ENCODE data around the gene PTPN4. TPM values are rescaled to one million over a fixed set of nuclear protein-coding genes. Genes with fewer than 3 reads are reported as not detected.
A peak's percentile ranks its signal among the peaks of the same experiment; 100 is the strongest.

The PTPN4 gene
- polyA plus RNA-seq, 1 experiment = 11.8 TPM

DNA sequence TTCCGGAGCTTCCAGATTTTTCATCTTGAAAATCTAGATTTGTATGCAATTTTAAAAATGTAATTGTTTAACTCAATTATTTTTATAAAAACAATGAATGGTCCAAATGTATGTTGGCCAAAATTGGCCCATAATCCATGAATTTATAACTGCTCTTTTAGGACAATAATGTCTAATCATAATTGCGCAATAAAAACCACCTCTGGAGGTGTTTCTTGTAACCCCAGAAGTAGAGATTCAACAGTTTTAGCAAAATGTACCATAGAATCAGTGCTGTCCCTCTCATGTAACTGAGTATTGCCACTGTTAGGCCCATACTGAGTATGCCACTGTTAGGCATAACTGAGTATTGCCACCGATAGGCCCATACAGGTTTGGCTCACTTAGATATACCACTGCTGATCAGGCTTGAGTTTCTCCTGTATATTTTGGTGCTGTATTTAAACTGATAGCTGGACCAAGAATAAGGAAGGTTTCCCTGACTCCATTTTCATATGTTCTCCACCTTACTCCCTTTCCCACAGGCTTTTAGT is 182.3 kb downstream of the PTPN4 start:
- H3K27me3 ChIP-seq (ENCODE audit: control insufficient read depth, insufficient read depth, low read length) = no peaks in the 10 kb centered on the region
- DNase-seq (ENCODE audit: low read depth) = no peak
- no peaks in the 10 kb centered on the region; the same call in 1 of the 2 replicates for H3K36me3 ChIP-seq (ENCODE audit: control insufficient read depth, insufficient read depth, low read length)
- POLR2A ChIA-PET = no interaction called here
- TF ChIP-seq, protein P1, sequence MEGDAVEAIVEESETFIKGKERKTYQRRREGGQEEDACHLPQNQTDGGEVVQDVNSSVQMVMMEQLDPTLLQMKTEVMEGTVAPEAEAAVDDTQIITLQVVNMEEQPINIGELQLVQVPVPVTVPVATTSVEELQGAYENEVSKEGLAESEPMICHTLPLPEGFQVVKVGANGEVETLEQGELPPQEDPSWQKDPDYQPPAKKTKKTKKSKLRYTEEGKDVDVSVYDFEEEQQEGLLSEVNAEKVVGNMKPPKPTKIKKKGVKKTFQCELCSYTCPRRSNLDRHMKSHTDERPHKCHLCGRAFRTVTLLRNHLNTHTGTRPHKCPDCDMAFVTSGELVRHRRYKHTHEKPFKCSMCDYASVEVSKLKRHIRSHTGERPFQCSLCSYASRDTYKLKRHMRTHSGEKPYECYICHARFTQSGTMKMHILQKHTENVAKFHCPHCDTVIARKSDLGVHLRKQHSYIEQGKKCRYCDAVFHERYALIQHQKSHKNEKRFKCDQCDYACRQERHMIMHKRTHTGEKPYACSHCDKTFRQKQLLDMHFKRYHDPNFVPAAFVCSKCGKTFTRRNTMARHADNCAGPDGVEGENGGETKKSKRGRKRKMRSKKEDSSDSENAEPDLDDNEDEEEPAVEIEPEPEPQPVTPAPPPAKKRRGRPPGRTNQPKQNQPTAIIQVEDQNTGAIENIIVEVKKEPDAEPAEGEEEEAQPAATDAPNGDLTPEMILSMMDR (IDR thresholded peaks at IDR 0.05; ENCODE audit: insufficient read depth, low read depth, low read length) = no peak
- H3K4me3 ChIP-seq (ENCODE audit: low read depth, low read length) = no peak overlapping the region
- CTCF ChIA-PET = interaction anchor here (0.7 to 1.5 kb wide), 2 partner anchors 9 to 234 kb away, joined by 4 to 5 read pairs; no protein-coding TSS in a partner anchor

DNA sequence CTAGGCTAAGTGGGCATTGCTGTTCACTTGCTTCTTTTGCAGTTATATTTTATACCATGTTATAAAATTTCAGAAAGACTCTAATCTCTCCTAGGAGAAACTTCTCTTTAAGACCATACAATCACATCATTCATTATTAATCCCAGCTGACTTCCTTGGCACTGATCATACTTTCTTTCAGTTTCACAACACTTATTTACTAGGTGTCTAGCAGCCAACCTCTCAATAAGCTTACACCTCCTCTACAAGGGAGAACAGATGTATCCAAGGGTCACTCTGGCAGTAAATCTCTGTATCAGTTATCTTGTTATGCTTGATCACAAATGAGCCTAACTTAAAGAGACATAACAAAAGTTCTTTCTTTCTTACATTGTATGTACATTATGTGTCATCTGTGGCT is 183.3 kb downstream of the PTPN4 start:
- no peak overlapping the region for H3K4me3 ChIP-seq (ENCODE audit: low read depth, low read length)
- POLR2A ChIA-PET = interaction anchor here (0.5 kb wide), 1 partner anchor 145 kb away, joined by 4 read pairs; no protein-coding TSS in a partner anchor
- DNase-seq (ENCODE audit: low read depth) = peak; percentile 8
- TF ChIP-seq, protein P1 (IDR thresholded peaks at IDR 0.05; ENCODE audit: insufficient read depth, low read depth, low read length) = no peak
- H3K36me3 ChIP-seq (ENCODE audit: control insufficient read depth, insufficient read depth, low read length) = no peaks in the 10 kb centered on the region; the same call in 1 of the 2 replicates
- CTCF ChIA-PET = interaction anchor here (0.6 kb wide), 1 partner anchor 1993 kb away, joined by 4 read pairs; no protein-coding TSS in a partner anchor
- no peaks in the 10 kb centered on the region for H3K27me3 ChIP-seq (ENCODE audit: control insufficient read depth, insufficient read depth, low read length)

DNA sequence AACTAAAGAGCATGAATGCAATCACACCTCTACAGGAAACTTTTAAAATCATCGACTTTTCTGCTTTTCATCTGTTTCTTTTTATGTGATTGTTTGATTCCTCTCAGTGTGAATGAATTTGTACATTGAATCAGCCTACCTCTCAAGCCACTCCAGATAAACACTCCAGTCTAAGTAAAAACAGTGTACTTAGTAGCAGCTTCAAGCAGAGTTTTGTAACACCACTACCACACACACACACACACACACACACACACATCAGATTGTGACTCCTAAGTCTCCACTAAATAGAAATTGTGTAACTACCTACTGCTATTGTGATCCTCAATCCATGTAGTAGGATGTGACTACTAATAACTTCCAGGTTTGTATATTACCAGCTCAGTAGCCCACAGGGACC is 187.8 kb downstream of the PTPN4 start:
- no peak for DNase-seq (ENCODE audit: low read depth)
- Histone ChIP-seq H3K27me3 (ENCODE audit: control insufficient read depth, insufficient read depth, low read length) (no peaks in the 10 kb centered on the region), H3K36me3 (ENCODE audit: control insufficient read depth, insufficient read depth, low read length) (no peaks in the 10 kb centered on the region; the same call in 1 of the 2 replicates), H3K4me3 (ENCODE audit: low read depth, low read length) (no peak overlapping the region)
- CTCF ChIA-PET = interaction anchor here (0.6 kb wide), 1 partner anchor 11 kb away, joined by 3 read pairs; no protein-coding TSS in a partner anchor
- POLR2A ChIA-PET = no interaction called here
- TF ChIP-seq, protein P1 (IDR thresholded peaks at IDR 0.05; ENCODE audit: insufficient read depth, low read depth, low read length) = no peak

DNA sequence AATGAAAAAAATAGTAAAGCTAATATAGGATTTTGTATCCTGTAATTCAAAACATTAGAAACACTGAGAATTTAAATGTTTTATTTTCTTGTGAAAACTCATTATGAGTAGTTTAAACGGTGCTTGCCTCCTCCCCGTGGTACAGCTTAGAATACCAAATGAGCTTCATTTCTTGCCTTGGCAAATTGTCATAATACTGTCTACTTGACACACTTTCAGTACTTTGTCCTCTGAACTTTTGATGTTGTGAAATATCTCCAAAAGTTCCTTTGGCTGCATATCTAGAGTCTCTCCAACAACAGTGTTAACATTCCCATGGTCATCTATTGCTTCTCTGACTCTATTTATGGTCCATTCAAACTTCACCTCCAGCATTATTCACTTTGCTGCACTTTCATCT is 191.2 kb downstream of the PTPN4 start:
- DNase-seq (ENCODE audit: low read depth) = no peak
- ChIA-PET CTCF (no interaction called here), POLR2A (no interaction called here)
- no peaks in the 10 kb centered on the region for H3K36me3 ChIP-seq (ENCODE audit: control insufficient read depth, insufficient read depth, low read length)
- no peaks in the 10 kb centered on the region for H3K27me3 ChIP-seq (ENCODE audit: control insufficient read depth, insufficient read depth, low read length)
- TF ChIP-seq, protein P1 (IDR thresholded peaks at IDR 0.05; ENCODE audit: insufficient read depth, low read depth, low read length) = no peak
- no peak overlapping the region for H3K4me3 ChIP-seq (ENCODE audit: low read depth, low read length)

DNA sequence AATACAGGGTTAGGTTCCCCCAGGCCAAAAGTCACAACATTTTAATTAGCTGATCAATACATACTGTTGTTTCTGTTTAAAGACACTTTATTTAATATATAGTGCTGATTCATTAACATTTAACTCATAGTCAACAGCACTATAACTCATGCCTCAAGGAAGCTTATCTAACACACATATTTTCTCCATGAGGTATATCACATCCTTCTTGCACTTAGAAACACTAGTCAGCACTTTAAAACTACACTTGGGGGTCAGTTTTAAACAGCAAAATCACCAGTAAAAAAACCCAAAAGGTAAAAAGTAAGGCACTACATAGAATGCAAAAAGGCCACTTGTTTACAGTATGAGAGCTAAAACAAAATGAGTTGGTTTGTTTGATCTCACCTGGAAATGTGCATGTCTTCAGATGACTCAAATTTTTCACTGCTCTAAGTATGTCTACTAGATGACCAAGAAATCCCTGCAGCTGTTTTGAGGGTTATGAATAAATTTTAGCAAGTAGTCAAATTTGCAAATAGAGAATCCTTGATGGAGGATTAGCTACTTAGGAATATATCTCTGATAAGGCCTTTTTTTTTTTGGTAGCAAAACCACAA is 199.0 kb downstream of the PTPN4 start:
- ChIA-PET CTCF (interaction anchor here (0.6 to 1.4 kb wide), 3 partner anchors 11 to 244 kb away, joined by 3 to 4 read pairs (median 3); no protein-coding TSS in a partner anchor), POLR2A (no interaction called here)
- TF ChIP-seq, protein P1 (IDR thresholded peaks at IDR 0.05; ENCODE audit: insufficient read depth, low read depth, low read length) = no peak
- Histone ChIP-seq H3K36me3 (ENCODE audit: control insufficient read depth, insufficient read depth, low read length) (no peaks in the 10 kb centered on the region), H3K4me3 (ENCODE audit: low read depth, low read length) (no peak overlapping the region), H3K27me3 (ENCODE audit: control insufficient read depth, insufficient read depth, low read length) (no peaks in the 10 kb centered on the region)
- DNase-seq (ENCODE audit: low read depth) = no peak
